Measurements from ENCODE around the gene OSBPL2. TPM values are rescaled to one million over a fixed set of nuclear protein-coding genes. Genes with fewer than 3 reads are reported as not detected.

Gene OSBPL2
- polyA plus RNA-seq, 4 donors = 30.2 to 38.4 (median 34.5) TPM

DNA sequence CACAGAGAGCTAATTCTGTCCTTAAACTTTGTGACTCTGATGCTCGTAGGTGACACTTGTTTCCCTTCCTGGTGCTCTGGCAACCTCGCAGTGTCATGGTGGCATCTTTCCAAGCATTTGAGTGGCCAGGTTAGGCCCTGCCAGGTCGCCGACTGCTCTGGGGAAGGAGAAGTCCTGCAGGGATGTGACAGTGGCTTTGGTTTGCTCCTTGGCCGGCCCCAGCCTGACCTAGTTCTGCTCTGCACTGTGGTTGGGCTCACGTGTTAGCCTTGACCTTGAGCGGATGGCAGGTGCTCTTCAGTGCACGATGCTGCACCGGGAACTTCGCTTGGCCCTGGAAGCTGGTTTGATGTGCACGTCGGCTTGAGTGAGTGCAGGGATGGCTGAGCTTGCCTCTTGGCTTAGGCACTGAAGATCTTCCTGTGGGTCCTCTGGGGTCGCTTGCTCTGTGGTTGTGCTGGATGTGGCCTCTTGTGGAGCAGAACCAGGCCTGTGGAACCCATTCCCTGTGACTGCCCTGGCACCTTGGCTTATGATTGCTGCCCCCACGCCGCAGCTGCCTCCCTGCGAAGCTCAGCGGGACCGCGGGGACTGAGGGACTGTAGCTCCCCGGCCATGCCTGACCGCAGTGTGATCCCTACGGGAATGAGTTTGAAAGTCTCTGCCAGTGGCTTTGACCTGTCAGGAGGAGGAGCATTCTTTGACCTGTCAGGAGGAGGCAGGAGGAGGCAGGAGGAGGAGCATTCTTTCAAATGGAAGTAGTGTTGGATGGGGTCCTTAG, 8.7 kb downstream of the OSBPL2 start:
- DNase-seq (ENCODE audit: low read depth in 4 of 4, low spot score in 3 of 4) = no peak

DNA sequence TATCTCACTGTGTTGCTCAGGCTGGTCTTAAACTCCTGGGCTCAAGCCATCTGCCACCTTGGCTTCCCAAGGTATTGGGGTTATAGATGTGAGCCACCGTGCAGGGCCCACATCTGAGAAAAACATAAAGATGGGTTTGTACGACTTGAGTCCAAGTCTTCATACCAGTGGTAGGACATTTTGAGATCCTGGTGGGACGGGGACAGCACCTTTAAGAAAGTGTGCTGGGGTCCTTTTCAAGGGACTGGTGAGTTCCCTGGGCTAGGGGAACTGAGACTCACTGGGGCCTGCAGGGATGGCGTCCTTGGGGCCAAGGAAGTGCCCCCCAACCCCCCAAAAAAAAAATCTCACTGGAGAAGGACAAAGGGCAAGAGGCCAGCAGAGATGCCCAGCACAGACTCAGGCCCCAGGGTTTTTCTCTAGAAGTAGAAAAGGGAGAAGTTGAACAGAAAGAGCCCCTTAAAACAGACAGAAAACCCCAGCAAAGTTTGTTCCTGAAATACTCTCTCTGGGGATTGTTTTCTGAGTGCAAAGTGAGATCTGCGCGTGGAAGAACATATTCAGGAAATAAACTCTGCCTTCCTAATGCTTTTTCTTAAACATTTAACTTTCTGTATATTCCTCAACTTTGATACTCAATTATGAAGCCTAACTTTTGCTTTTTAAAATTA, 10.7 kb downstream of the OSBPL2 start:
- no peak for DNase-seq (ENCODE audit: low read depth in 4 of 4, low spot score in 3 of 4)

GRCh38 chr20:62252342-62252966, 14.1 kb downstream of the OSBPL2 start:
- no peak for DNase-seq (ENCODE audit: low read depth in 4 of 4, low spot score in 3 of 4)

DNA sequence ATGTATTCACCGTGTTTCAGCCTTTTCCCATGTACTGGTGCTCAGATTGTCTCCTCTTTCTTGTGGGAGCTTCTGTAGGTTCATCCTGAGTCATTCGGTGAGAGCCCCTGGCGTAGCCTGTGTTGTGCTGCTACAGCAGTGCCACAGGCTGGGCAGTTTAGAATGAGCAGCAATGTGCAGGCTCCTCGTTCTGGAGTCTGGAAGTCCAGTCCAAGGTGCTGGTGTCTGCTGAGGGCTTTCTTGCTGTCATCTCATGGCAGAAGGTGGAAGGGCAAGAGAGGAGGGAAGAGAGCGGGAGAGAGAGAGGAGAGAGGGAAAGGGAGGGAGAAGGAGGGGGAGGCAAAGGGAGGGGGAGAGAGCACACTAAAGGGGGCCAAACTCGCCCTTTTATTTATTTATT, 15.1 kb downstream of the OSBPL2 start:
- DNase-seq (ENCODE audit: low read depth in 4 of 4, low spot score in 3 of 4) = no peak

- no peak for DNase-seq (ENCODE audit: low read depth in 4 of 4, low spot score in 3 of 4)
Measured at GRCh38 chr20:62254021-62254724, 15.9 kb downstream of the OSBPL2 start.

DNA sequence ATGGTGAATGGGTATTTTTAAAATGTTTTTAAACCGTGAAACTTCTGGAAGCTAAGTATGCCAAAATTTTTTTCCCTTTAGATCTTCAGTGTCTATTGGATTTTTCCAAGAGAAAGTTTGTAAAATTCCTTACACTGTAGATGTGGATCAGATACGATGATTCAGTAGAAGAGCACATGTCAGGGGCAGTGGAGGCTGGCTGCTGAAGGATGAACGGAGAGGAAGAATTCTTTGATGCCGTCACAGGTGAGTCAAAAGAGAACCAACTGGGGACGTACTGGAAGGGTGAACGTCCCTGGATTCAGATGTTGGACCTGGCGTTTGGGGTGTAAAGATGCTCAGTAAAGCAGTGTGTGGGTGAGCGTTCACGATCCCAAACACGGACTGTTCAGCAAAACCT, 17.7 kb downstream of the OSBPL2 start:
- DNase-seq (ENCODE audit: low read depth in 4 of 4, low spot score in 3 of 4) = no peak

DNA sequence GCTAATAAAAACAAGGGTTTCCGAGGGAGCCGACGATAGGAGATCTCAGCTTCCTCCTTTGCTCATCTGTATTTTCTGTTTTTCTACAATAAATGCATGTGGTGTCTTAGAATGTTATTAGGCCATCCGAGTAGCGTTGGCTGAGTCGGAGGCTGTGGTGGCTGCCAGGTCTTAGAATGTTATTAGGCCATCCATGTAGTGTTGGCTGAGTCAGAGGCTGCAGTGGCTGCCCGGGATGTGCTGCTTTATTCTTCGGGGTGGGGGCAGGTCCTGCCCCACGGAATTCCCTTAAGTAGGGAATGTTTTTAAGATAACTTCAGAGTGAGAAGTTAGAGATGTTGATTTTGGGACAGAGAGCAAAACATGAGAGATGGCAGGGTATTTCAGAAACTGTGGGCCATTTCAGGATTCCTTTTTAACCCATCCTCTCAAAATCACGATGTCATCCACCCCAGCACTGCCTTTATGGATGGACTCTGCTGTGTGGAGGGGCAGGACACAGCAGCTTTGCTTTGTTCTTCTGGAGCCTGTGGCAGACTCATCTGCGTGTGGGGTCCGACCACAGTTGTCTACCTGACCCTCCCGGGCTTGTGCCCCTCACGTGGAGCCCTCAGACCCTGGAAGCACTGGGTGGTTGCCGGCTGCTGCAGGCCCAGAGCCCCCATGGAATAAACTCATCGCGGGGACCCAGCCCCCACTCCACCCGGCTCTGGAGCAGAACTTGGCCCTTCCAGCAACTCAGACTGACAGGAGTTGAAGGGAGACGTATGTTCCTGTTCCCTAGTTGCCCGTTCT, 20.4 kb downstream of the OSBPL2 start:
- DNase-seq (ENCODE audit: low read depth in 4 of 4, low spot score in 3 of 4) = no peak

DNA sequence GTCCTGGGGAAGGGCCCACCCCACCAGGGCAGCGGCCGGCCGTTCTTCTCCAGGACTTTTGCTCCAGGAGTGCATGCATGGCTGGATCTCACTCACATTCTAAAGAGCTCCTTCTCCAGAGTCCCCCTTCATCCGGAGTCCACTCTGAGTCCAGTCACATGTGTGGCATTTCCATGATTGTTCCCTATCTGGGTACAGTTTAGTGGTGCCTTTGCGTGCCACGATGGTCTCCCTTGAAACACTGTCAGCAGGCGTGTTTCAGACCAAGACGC, 20.9 kb downstream of the OSBPL2 start:
- DNase-seq (ENCODE audit: low read depth in 4 of 4, low spot score in 3 of 4) = no peak

- DNase-seq (ENCODE audit: low read depth in 4 of 4, low spot score in 3 of 4) = no peak
Measured at GRCh38 chr20:62262064-62262463, 23.7 kb downstream of the OSBPL2 start.

DNA sequence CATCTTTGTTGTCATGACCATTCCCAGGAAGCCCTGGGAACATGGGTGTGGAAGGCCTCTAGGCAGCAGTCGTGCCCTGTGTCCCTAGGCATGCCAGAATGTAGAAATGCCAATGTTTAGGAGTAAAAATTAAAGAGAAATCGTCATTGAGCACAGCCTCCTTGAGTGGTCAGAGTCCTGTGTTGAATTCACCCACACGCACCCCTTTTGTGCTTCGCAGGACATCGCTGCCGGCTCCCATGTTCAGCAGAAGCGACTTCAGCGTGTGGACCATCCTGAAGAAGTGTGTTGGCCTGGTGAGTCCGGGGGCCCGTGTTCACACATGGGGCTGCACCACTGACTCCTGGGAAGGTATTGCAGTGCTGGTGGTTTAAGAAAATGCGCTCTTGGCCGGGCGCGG, 25.1 kb downstream of the OSBPL2 start:
- DNase-seq (ENCODE audit: low read depth in 4 of 4, low spot score in 3 of 4) = no peak

DNA sequence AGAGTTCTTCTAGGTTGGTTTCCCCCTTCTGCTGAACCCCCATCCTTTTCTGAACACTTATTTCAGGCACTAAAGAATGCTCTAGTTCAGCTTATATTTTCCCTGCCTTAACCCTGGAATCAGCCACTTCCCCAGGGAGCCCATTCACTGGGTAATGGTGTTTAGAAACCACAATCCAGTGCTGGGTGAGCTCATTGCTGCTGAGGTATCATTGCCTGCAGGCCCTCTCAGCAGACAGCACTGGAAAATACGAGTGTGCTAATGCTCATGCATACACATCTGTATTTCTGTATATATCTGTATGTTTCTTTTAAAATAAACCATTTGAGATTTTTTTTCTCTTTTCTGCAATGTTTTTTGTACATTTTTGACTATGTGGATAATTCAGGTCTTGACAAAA, 27.0 kb downstream of the OSBPL2 start:
- DNase-seq (ENCODE audit: low read depth in 4 of 4, low spot score in 3 of 4) = no peak

GRCh38 chr20:62266340-62266739, 28.0 kb downstream of the OSBPL2 start:
- no peak for DNase-seq (ENCODE audit: low read depth in 4 of 4, low spot score in 3 of 4)

DNA sequence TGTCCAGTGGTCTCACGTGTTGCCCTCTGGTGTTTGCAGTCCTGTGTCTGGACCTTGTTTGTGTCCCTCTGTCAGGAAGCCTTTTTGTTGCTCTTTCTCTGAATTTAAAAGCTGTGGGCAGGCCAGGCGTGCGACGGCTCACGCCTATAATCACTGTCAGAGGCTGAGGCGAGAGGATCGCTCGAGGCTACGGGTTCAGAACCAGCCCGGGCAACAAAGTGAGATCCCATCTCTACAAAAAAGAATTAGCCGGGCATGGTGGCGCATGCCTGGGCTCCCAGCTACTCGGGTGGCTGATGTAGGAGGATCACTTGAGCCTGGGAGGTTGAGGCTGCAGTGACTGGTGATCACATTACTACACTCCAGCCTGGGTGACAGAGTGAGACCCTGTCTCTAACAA, 28.5 kb downstream of the OSBPL2 start:
- DNase-seq (ENCODE audit: low read depth in 4 of 4, low spot score in 3 of 4) = no peak

GRCh38 chr20:62267543-62267942, 29.2 kb downstream of the OSBPL2 start:
- no peak for DNase-seq (ENCODE audit: low read depth in 4 of 4, low spot score in 3 of 4)

- no peak for DNase-seq (ENCODE audit: low read depth in 4 of 4, low spot score in 3 of 4)
Measured at GRCh38 chr20:62268228-62268900, 30.0 kb downstream of the OSBPL2 start.

- no peak for DNase-seq (ENCODE audit: low read depth in 4 of 4, low spot score in 3 of 4)
Measured at GRCh38 chr20:62269378-62269777, 31.1 kb downstream of the OSBPL2 start.

GRCh38 chr20:62269871-62270270, 31.6 kb downstream of the OSBPL2 start:
- DNase-seq (ENCODE audit: low read depth in 4 of 4, low spot score in 3 of 4) = no peak

DNA sequence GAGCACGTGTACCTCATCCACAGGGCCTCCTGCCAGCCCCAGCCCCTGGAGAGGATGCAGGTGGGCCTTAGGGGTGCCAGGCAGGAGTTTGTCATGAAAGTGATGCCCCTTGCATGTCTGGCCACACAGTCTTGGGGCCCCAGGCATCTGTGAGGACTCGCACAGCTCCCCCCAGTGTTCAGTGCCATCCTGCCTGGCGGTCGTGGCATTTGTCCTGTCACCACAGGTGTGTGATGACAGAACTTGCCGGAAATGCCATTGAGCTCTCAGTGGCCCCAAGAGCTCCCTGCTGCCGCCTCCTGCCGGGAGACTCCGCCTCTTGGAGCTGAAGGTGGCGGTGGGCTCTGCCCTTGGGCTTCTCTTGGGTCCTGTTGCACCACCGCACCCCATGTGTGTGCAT, 33.9 kb downstream of the OSBPL2 start:
- DNase-seq (ENCODE audit: low read depth in 4 of 4, low spot score in 3 of 4) = no peak

- no peak for DNase-seq (ENCODE audit: low read depth in 4 of 4, low spot score in 3 of 4)
Measured at GRCh38 chr20:62273416-62273815, 35.1 kb downstream of the OSBPL2 start.

GRCh38 chr20:62274332-62274950, 36.1 kb downstream of the OSBPL2 start:
- DNase-seq (ENCODE audit: low read depth in 4 of 4, low spot score in 3 of 4) = no peak

Measured in right renal pelvis (tissue), 4 donors.